ENCODE data around the gene MTOR.

DNA sequence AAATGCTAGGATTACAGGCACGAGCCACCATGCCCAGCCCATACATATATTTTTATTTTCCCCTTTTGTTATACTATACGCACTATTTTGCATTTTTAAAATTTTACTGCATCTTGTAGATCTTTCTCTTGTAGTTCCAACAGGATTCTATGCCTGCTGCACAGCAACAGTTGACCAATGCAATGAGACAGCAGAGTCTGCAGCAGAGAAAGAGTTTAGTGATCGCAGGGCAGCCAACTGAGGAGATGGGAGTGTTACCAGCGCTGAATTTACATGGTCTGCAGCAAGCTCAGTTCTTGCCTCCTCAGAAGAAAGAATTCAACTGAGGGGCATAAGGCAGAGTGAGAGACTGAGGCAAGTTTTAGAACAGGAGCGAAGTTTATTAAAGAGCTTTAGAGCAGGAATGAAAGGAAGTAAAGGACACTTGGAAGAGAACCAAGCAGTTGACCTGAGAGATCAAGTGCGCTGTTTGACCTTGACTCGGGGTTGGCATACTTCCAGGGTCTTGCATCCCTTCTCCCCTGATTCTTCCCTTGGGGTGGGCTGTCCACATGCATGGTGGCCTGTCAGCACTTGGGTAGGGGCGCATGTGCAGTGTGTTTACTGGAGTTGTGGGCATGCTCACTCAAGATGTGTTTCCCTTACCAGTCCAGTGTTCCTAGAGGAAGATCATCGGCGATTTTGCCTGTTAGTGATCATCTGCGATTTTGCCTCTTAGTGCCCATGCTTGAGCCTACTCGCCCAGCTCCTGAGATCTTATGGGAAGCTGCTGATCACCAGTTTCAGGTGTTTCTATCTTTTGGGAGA, 4.1 kb upstream of the MTOR start:
- TF ChIP-seq CTCF (IDR thresholded peaks at IDR 0.05) (no peak), POLR2AphosphoS5 (IDR thresholded peaks at IDR 0.05) (no peak), POLR2A (IDR thresholded peaks at IDR 0.05) (no peak)
